WTC11 (cell line): ENCODE results near the gene TPGS1. TPM values are rescaled to one million over a fixed set of nuclear protein-coding genes. Genes with fewer than 3 reads are reported as not detected.
A peak's percentile ranks its signal among the peaks of the same experiment; 100 is the strongest.

Experiments
- ATAC-seq: fragments of 200-7000 bp; cut with Tn5 transposase; 2 replicates; pipeline ENCODE4 v1.10.0; 2021; ENCODE audit warnings: mild to moderate bottlenecking, moderate library complexity
- CTCF ChIA-PET: fragments of 300-600 bp; sonication (Branson Sonifier 250); formaldehyde crosslinking; loops from one replicate; lab custom pipeline; 2021; ENCODE audit warnings: antibody characterized with exemption; lab: Charles Lee
- POLR2A ChIA-PET: fragments of 350-600 bp; sonication (Branson Sonifier 250); formaldehyde crosslinking; loops from one replicate; lab custom pipeline; 2021; ENCODE audit warnings: antibody characterized with exemption; lab: Charles Lee
- DNase-seq: peaks from one replicate; pipeline ENCODE4 v3.0.0; 2021; ENCODE audit warnings: low spot score
- H3K27ac Mint-ChIP-seq: 2 replicates; pipeline ENCODE4 v1.8.0; 2021; ENCODE audit warnings: mixed read lengths
- H3K27me3 Mint-ChIP-seq: 2 replicates; pipeline ENCODE4 v1.8.0; 2021; ENCODE audit warnings: low read depth, mild to moderate bottlenecking, moderate library complexity, mixed read lengths
- H3K36me3 Mint-ChIP-seq: 2 replicates; pipeline ENCODE4 v1.8.0; 2021; ENCODE audit warnings: mixed read lengths
- H3K4me1 Mint-ChIP-seq: 2 replicates; pipeline ENCODE4 v1.8.0; 2022; ENCODE audit warnings: mixed read lengths
- H3K4me3 Mint-ChIP-seq: 2 replicates; pipeline ENCODE4 v1.8.0; 2021; ENCODE audit warnings: mild to moderate bottlenecking, moderate library complexity, mixed read lengths
- H3K9me3 Mint-ChIP-seq: 2 replicates; pipeline ENCODE4 v1.8.0; 2021; ENCODE audit warnings: mixed read lengths
- AFF4 ChIP-seq: sonication (generic); formaldehyde crosslinking; IDR thresholded peaks from 2 replicates; pipeline ENCODE4 v1.8.1; 2023; ENCODE audit warnings: mild to moderate bottlenecking, missing genetic modification reagents, borderline replicate concordance
- CREB1 ChIP-seq: sonication (generic); formaldehyde crosslinking; IDR thresholded peaks from 2 replicates; pipeline ENCODE4 v1.8.0; 2023; ENCODE audit warnings: mild to moderate bottlenecking, missing genetic modification reagents
- E2F1 ChIP-seq: sonication (generic); formaldehyde crosslinking; IDR thresholded peaks from 2 replicates; pipeline ENCODE4 v1.8.0; 2022; ENCODE audit warnings: mild to moderate bottlenecking, missing genetic modification reagents
- JUN ChIP-seq: sonication (generic); formaldehyde crosslinking; IDR thresholded peaks from 2 replicates; pipeline ENCODE4 v1.8.0; 2023; ENCODE audit warnings: mild to moderate bottlenecking, missing genetic modification reagents
- MYBL2 ChIP-seq: sonication (generic); formaldehyde crosslinking; IDR thresholded peaks from 2 replicates; pipeline ENCODE4 v1.8.1; 2023; ENCODE audit warnings: mild to moderate bottlenecking, moderate library complexity, missing genetic modification reagents
- SOX15 ChIP-seq: fragments of 250-450 bp; sonication (Bioruptor Pico); IDR thresholded peaks from 2 replicates; pipeline ENCODE4 v1.9.0; 2021; ENCODE audit warnings: mild to moderate bottlenecking
- STAT6 ChIP-seq: sonication (generic); formaldehyde crosslinking; conservative IDR thresholded peaks from 2 replicates; pipeline ENCODE4 v1.8.1; 2023; ENCODE audit warnings: mild to moderate bottlenecking, low read depth, missing genetic modification reagents, moderate library complexity
- ZNF281 ChIP-seq: sonication (generic); formaldehyde crosslinking; IDR thresholded peaks from 2 replicates; pipeline ENCODE4 v1.8.0; 2023; ENCODE audit warnings: mild to moderate bottlenecking, missing genetic modification reagents
- total RNA-seq: library from RNA; stranded (reverse); gene quantifications from 3 replicates; pipeline ENCODE4 v1.2.3, GENCODE V29; 2021

The TPGS1 gene
- total RNA-seq, 1 experiment from 2014 or later = 18.8 TPM

- CTCF ChIA-PET = interaction anchor here (0.7 to 3.6 kb wide), 15 partner anchors 8 to 230 kb away, joined by 3 to 46 read pairs (median 5); partner anchors contain the start of genes C2CD4C and CDC34
- POLR2A ChIA-PET = no interaction called here
- TF ChIP-seq ZNF281 (CRISPR knock-in tag) (no peak), JUN (CRISPR knock-in tag) (no peak), MYBL2 (CRISPR knock-in tag) (no peak), CREB1 (CRISPR knock-in tag) (no peak), AFF4 (CRISPR knock-in tag) (no peak), E2F1 (CRISPR knock-in tag) (no peak)
- H3K9me3 Mint-ChIP-seq = peaks cover 3% of the 10 kb centered on the region
- H3K27me3 Mint-ChIP-seq = peaks cover 38% of the 10 kb centered on the region
- no peaks in the 10 kb centered on the region for H3K36me3 Mint-ChIP-seq
- DNase-seq (peak; percentile 70), ATAC-seq (no peak)
- H3K4me1 Mint-ChIP-seq = peaks cover 8% of the 10 kb centered on the region
- H3K4me3 Mint-ChIP-seq = peak within 1 kb of the TSS; percentile 64
- H3K27ac Mint-ChIP-seq = no peak within 1 kb of the TSS
Measured at GRCh38 chr19:496112-496665, 11.1 kb upstream of the TPGS1 start, which contains the start of gene MADCAM1. MADCAM1 (plus strand) TSS chr19:496486; CDS start chr19:496500, 14 bp downstream.

GRCh38 chr19:496986-497385 lies 10.3 kb upstream of the TPGS1 start:
- 0 out of 2 replicates have a peak overlapping the region, but pooled peaks have one; percentile 18 for H3K4me3 Mint-ChIP-seq
- CTCF ChIA-PET = interaction anchor here (1.2 to 2.2 kb wide), 3 partner anchors 8 to 14 kb away, joined by 4 to 57 read pairs (median 26); no protein-coding TSS in a partner anchor

More at GRCh38 chr19:496986-497385, 10.3 kb upstream of the TPGS1 start:
- ATAC-seq (no peak), DNase-seq (no peak)
- TF ChIP-seq SOX15 (no peak), STAT6 (CRISPR knock-in tag) (no peak)
- Mint-ChIP-seq H3K27me3 (peaks cover 40% of the 10 kb centered on the region), H3K9me3 (peaks cover 3% of the 10 kb centered on the region), H3K36me3 (no peaks in the 10 kb centered on the region), H3K4me1 (peaks cover 8% of the 10 kb centered on the region), H3K27ac (no peak overlapping the region)
- POLR2A ChIA-PET = interaction anchor here (1.5 kb wide), 1 partner anchor 8 kb away, joined by 4 read pairs; no protein-coding TSS in a partner anchor
